Measurements from ENCODE around the gene TNN. TPM values are rescaled to one million over a fixed set of nuclear protein-coding genes. Genes with fewer than 3 reads are reported as not detected.

Gene TNN
- total RNA-seq, 1 donor from 2014 or later = not detected

GRCh38 chr1:175114996-175115395 lies 47.4 kb downstream of the TNN start:
- no peak for ATAC-seq

- no peak for ATAC-seq
Observed at GRCh38 chr1:175116210-175116798, 48.7 kb downstream of the TNN start.

DNA sequence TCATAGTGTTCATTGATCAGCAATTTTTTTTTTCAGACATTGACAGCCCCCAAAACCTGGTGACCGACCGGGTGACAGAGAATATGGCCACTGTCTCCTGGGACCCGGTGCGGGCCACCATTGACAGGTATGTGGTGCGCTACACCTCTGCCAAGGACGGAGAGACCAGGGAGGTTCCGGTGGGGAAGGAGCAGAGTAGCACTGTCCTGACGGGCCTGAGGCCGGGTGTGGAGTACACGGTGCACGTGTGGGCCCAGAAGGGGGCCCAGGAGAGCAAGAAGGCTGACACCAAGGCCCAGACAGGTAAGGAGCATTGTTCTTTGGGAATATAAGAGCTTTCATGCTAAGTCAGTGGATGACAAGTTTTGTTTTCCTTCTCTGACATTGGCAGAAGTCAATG lies 49.3 kb downstream of the TNN start:
- ATAC-seq = no peak

GRCh38 chr1:175118375-175119367 lies 51.0 kb downstream of the TNN start:
- no peak for ATAC-seq

- no peak for ATAC-seq
Observed at GRCh38 chr1:175120511-175120910, 52.9 kb downstream of the TNN start.

DNA sequence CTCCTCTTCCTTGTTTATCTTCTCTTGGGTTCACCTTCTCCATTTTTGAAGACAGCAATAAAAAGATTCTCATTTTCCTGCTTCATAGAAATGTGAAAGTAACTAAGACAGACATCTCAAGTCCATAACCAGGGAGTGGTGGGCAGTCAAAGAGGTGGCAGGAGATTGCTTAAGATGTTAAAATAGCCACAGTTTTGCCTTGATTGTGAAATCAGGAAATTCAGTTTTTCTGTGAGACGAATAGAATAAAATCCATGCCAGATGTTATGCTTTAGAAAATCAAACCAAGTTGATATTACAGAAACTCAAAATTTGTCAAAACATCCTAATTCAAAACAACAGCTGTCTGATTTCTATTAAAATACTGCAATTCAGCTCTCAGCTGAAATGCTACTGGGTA lies 57.2 kb downstream of the TNN start:
- no peak for ATAC-seq

DNA sequence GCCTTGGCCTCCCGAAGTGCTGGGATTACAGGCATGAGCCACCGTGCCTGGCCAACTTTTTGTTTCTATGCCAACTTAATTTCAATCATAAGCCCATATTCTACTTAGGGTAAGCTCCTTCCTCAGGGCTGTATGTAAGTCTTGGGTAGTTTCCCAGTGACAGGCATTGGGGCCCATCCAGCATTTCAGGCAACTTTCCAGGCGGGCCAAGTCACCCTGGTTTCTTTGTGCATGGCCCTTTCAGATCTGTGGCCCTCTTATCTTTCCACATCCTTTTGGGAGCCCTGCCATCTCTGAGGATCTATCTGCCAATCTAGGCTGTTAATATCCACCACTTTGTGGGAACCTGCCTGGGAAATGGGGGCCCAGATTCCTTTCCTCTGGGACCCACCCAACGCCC lies 58.7 kb downstream of the TNN start:
- peak; percentile 56 for ATAC-seq

GRCh38 chr1:175127565-175127964 lies 59.9 kb downstream of the TNN start:
- no peak for ATAC-seq

GRCh38 chr1:175128523-175128922 lies 60.9 kb downstream of the TNN start:
- no peak for ATAC-seq

- peak; percentile 54 for ATAC-seq
Observed at GRCh38 chr1:175129182-175129581, 61.5 kb downstream of the TNN start.

- ATAC-seq = no peak
Observed at GRCh38 chr1:175129644-175129996, 62.0 kb downstream of the TNN start.

GRCh38 chr1:175129997-175130648 lies 62.5 kb downstream of the TNN start:
- no peak for ATAC-seq

- ATAC-seq = no peak
Observed at GRCh38 chr1:175130649-175131045, 63.0 kb downstream of the TNN start.

DNA sequence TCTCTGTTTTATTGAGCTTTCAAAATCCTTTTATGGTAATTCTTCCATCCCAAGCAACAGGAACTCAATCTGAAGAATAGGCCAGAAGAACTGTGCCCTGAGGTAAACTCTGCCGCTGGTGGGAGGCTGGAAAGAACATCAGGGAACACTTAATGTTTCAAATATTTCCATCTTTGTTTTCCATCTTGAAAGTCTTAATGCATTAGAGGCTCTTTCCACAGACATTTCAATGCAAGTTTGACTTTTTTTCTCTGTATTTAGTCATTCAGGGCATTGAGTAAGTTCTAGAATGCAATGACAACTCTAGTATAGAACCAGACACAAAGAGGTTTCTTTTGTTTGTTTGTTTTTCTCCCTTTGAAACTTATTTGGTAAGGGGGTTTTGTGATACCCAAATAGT lies 63.5 kb downstream of the TNN start:
- ATAC-seq = no peak

GRCh38 chr1:175132436-175132835 lies 64.8 kb downstream of the TNN start:
- no peak for ATAC-seq

DNA sequence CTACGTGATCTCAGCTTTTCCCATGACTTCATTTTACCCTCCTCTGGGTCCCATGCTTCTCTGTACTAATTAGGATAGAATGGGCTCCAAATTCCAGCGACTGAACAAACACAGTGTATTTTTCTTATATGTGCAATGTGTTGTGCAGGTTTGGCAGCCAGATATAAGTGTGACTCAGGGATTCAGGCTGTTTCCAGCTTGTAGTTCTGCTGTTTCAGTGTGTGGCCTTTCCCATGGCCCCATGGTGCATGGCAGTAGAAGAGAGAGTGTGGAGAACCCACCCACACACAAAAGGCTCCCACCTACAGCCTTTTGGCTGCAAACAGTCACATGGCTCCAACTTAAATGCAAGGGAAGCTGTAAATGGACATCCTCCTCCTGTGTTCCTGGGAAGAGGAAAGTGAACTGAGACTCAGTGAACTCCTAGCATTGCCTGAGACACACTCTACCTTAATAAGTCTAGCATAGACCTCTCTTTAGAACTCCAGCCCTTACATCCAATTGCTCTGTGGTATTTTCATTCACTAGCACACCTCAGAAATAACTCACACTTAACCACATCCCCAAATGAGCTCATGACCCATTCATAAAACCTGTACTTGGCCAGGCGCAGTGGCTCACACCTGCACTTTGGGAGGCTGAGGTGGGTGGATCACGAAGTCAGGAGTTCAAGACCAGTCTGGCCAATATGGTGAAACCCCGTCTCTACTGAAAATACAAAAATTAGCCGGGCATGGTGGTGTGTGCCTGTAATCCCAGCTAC lies 66.2 kb downstream of the TNN start:
- ATAC-seq = no peak

GRCh38 chr1:175134500-175134899 lies 66.9 kb downstream of the TNN start:
- no peak for ATAC-seq

DNA sequence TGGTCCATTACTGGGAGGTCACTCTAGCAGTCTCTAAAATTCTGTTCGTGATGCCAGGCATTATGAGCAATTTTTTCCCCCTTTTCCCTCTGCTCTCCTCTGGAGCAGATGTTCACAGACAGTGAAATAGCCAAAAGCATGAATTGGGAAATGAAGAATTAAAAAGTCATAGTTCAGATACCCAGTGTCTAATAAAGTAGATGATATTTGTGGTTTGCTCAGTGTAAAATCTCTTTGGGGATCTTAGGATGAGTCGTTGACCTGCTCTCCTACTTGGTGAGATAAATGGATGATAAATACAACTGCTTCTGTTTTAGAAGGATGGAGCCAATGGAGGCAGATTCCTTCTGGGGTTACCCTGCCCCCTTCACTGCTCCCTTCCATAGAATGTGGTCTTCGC lies 68.6 kb downstream of the TNN start:
- no peak for ATAC-seq

- ATAC-seq = no peak
Observed at GRCh38 chr1:175137369-175137768, 69.7 kb downstream of the TNN start.

DNA sequence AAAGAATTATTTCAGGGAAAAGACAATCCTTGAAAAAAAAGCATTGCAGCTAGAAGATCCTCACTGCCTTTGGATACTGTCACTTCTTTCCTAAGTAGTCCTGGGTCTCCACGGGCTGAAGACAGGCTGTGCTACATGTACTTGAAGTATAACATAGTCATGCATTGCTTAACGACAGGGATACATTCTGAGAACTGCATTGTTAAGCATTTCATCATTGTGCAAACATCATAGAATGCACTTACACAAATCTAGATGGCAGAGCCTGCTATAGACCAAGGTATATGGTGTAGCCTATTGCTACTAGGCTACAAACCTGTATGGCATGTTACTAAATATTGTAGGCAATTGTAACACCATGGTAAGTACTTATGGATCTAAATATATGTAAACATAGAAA lies 70.9 kb downstream of the TNN start:
- no peak for ATAC-seq

- no peak for ATAC-seq
Observed at GRCh38 chr1:175145899-175146528, 78.4 kb downstream of the TNN start.

- ATAC-seq = peak; percentile 78
Observed at GRCh38 chr1:175146529-175147213, 79.0 kb downstream of the TNN start.

Measured in esophagus mucosa (tissue), 1 donor.